ENCODE measurements around the gene ANTXR2. TPM values are rescaled to one million over a fixed set of nuclear protein-coding genes. Genes with fewer than 3 reads are reported as not detected.

Gene ANTXR2
- total RNA-seq, 4 donors from 2014 or later, result 14.4 to 25.2 (median 19.6) TPM

- DNase-seq (ENCODE audit: low spot score in 2 of 2), result no peak
- intact Hi-C loops (cut with DNase I; ENCODE audit: low total_unique reads), result no loop called here
- TF ChIP-seq POLR2A (IDR thresholded peaks at IDR 0.05), result no peak
- no peak for TF ChIP-seq CTCF (IDR thresholded peaks at IDR 0.05)
- no peak overlapping the region for H3K4me3 ChIP-seq (ENCODE audit: low read depth, poor library complexity, severe bottlenecking)
- WGBS, 2 donors, result 28 to 40% methylated on average over 4 of the region's 4 CpGs
Observed at GRCh38 chr4:79854856-79855502, 218.1 kb downstream of the ANTXR2 start.

- TF ChIP-seq POLR2A (IDR thresholded peaks at IDR 0.05) (no peak), CTCF (IDR thresholded peaks at IDR 0.05) (no peak)
- WGBS, 2 donors, result 54 to 57% methylated on average over 4 of the region's 4 CpGs
- H3K4me3 ChIP-seq (ENCODE audit: low read depth, poor library complexity, severe bottlenecking), result no peak overlapping the region
- DNase-seq (ENCODE audit: low spot score in 2 of 2), result peak in 1 of 2 donors; percentile 82
- intact Hi-C loops (cut with DNase I; ENCODE audit: low total_unique reads), result no loop called here
Observed at GRCh38 chr4:79852305-79852730, 220.7 kb downstream of the ANTXR2 start.

GRCh38 chr4:79851625-79852304 lies 221.3 kb downstream of the ANTXR2 start:
- H3K4me3 ChIP-seq (ENCODE audit: low read depth, poor library complexity, severe bottlenecking), result no peak overlapping the region
- WGBS, 2 donors, result 45 to 50% methylated on average over 1 of the region's 1 CpG
- DNase-seq (ENCODE audit: low spot score in 2 of 2), result no peak
- TF ChIP-seq CTCF (IDR thresholded peaks at IDR 0.05), result no peak
- TF ChIP-seq POLR2A (IDR thresholded peaks at IDR 0.05), result no peak
- intact Hi-C loops (cut with DNase I; ENCODE audit: low total_unique reads), result no loop called here

Other genes starting within 250 kb of the ANTXR2 start
- gene PRDM8, start 124.3 kb upstream of the ANTXR2 start, total RNA-seq, result 1 to 10 TPM; 1.4 to 4.6 (median 3.9) TPM
- gene FGF5, start 193.4 kb upstream of the ANTXR2 start, total RNA-seq, result under 1 TPM in 1 of 4 donors, not detected in 3; 0.03 TPM

Data from lower leg skin (tissue), 4 donors.